ENCODE data around the gene PTPRJ.
"Not testable (repeated sequence)": the region's sequence is repeated elsewhere in the genome, so short reads cannot be mapped to it uniquely, and the experiment has no call there.

PTPRJ gene

DNA sequence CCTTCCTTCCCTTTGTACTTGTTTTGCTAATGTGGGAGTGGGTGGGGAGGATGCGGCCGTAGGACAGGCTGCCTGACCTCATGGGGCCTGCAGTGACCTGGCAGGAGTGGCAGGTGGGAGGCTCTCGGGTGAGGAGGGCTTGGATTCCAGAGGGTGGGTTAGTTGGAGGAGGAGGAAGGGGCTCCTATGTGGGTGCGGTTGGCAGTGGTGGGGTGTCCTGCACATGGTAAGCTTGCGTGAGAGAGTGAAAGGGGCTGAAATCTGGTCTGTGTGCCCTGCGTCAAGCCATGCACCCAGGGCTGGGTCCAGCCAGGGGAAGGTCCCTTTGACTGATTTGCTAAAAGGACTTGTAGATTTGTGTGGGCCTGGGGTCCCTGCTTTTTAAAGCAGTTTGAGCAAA, 145.5 kb downstream of the PTPRJ start:
- no peak for DNase-seq (ENCODE audit: low read depth)
- H3K4me3 ChIP-seq (ENCODE audit: low read depth, low read length) = no peak overlapping the region
- no peak for TF ChIP-seq CTCF (conservative IDR thresholded peaks at IDR 0.05; ENCODE audit: low read depth, low read length)

DNA sequence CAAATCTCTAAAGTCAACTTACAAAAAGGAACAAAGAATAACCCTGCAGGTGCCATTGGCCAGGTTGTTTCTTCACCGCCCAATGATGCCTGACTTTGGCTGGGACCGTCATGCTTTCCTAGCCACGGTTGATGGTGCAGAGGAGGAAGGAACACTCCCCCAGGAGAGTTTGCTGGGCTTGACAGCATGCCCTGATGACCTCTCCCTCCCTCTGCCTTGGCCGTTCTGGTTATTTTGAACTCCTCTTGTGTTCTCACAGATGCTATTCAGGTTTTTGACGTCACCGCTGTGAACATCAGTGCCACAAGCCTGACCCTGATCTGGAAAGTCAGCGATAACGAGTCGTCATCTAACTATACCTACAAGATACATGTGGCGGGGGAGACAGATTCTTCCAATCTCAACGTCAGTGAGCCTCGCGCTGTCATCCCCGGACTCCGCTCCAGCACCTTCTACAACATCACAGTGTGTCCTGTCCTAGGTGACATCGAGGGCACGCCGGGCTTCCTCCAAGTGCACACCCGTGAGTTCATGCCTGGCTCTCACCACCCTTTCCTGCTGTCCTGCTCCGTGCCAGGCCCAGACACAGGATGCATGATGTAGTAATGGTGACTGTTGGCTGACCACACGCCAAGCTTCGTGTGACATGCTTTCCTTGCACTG, 147.3 kb downstream of the PTPRJ start:
- TF ChIP-seq CTCF (conservative IDR thresholded peaks at IDR 0.05; ENCODE audit: low read depth, low read length) = no peak
- no peak overlapping the region for H3K4me3 ChIP-seq (ENCODE audit: low read depth, low read length)
- no peak for DNase-seq (ENCODE audit: low read depth)

DNA sequence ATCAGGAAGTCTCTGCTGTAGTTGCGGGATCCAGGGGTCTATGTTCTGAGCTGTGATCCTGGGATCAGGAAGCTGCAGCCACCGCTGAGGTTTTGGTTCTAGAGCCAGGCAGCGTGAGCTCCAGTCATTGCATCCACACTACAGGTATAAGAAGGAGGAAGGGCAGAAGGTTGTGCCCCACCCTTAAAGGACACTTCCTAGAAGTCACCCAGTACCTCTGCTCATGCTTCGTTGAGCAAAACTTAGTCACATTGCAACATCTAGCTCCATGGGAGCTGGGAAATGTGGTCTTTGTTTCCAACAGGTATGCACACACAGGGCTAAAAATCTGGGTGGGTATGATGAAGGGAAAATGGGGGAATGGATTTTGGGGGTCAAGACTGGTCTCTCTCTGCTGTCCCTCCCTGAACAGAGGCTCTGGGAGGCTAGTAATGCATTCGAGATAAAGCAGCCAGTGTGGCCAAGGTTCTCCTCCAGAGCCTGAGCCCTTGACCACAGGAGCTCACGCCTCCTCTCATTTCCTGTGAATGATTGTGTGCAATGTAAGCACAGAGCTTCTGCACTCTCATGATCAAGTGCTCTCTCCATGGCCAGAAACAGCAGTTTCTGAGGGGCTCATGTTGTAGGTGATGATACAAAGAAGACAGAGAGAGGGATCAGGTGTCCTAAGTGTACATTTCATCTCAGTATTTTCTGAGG, 149.5 kb downstream of the PTPRJ start:
- no peak for TF ChIP-seq CTCF (conservative IDR thresholded peaks at IDR 0.05; ENCODE audit: low read depth, low read length)
- peak; percentile 53 for DNase-seq (ENCODE audit: low read depth)
- no peak overlapping the region for H3K4me3 ChIP-seq (ENCODE audit: low read depth, low read length)

- TF ChIP-seq CTCF (conservative IDR thresholded peaks at IDR 0.05; ENCODE audit: low read depth, low read length) = no peak
- DNase-seq (ENCODE audit: low read depth) = no peak
- H3K4me3 ChIP-seq (ENCODE audit: low read depth, low read length) = no peak overlapping the region
Observed at GRCh38 chr11:48134221-48134922, 154.0 kb downstream of the PTPRJ start.

GRCh38 chr11:48138222-48138621, 157.9 kb downstream of the PTPRJ start:
- no peak overlapping the region for H3K4me3 ChIP-seq (ENCODE audit: low read depth, low read length)
- no peak for TF ChIP-seq CTCF (conservative IDR thresholded peaks at IDR 0.05; ENCODE audit: low read depth, low read length)
- no peak for DNase-seq (ENCODE audit: low read depth)

- peak; percentile 28 for DNase-seq (ENCODE audit: low read depth)
- not testable (repeated sequence) for H3K4me3 ChIP-seq (ENCODE audit: low read depth, low read length)
Observed at GRCh38 chr11:48139896-48140295, 159.5 kb downstream of the PTPRJ start.

GRCh38 chr11:48141475-48142122, 161.2 kb downstream of the PTPRJ start:
- no peak overlapping the region for H3K4me3 ChIP-seq (ENCODE audit: low read depth, low read length)
- peak; percentile 49 for DNase-seq (ENCODE audit: low read depth)
- no peak for TF ChIP-seq CTCF (conservative IDR thresholded peaks at IDR 0.05; ENCODE audit: low read depth, low read length)
